Immature natural killer cell (primary cell): ENCODE results near the gene ARHGEF1. TPM values are rescaled to one million over a fixed set of nuclear protein-coding genes. Genes with fewer than 3 reads are reported as not detected.
A peak's percentile ranks its signal among the peaks of the same experiment; 100 is the strongest.

Source experiments
- DNase-seq, 3 donors: peaks; one replicate each; pipeline ENCODE4 v3.0.0; 2022; ENCODE audit warnings: mixed read lengths in 1 of 3
- H3K27ac Mint-ChIP-seq, 6 donors: one replicate each; pipeline ENCODE4 v1.8.0; 2020; ENCODE audit warnings: mixed read lengths in 6 of 6, mild to moderate bottlenecking in 5 of 6, inconsistent platforms in 4 of 6, moderate library complexity in 3 of 6
- H3K27me3 Mint-ChIP-seq, 3 donors: one replicate each; pipeline ENCODE4 v1.8.0; 2020 to 2021; ENCODE audit warnings: low read depth in 3 of 3, mild to moderate bottlenecking in 3 of 3, mixed read lengths in 3 of 3, moderate library complexity in 3 of 3, inconsistent platforms in 1 of 3
- H3K36me3 Mint-ChIP-seq, 3 donors: one replicate each; pipeline ENCODE4 v1.8.0; 2020; ENCODE audit warnings: mixed read lengths in 3 of 3, inconsistent platforms in 2 of 3, mild to moderate bottlenecking in 2 of 3
- H3K4me1 Mint-ChIP-seq, 2 donors: one replicate each; pipeline ENCODE4 v1.8.0; 2020; ENCODE audit warnings: inconsistent platforms in 2 of 2, mild to moderate bottlenecking in 2 of 2, mixed read lengths in 2 of 2, moderate library complexity in 1 of 2
- H3K4me3 Mint-ChIP-seq, 5 donors: one replicate each; pipeline ENCODE4 v1.8.0; 2020; ENCODE audit warnings: mild to moderate bottlenecking in 5 of 5, mixed read lengths in 5 of 5, inconsistent platforms in 3 of 5, moderate library complexity in 3 of 5
- H3K9me3 Mint-ChIP-seq, 6 donors: one replicate each; pipeline ENCODE4 v1.8.0; 2020; ENCODE audit warnings: mild to moderate bottlenecking in 6 of 6, mixed read lengths in 6 of 6, inconsistent platforms in 4 of 6, moderate library complexity in 3 of 6
- polyA plus RNA-seq, 3 donors: library from polyadenylated mRNA; unstranded; fragments of 300-500 nt; fragmentation: Illumina TruSeq; gene quantifications; one replicate each; pipeline ENCODE4 v1.2.3, GENCODE V29; 2021

The ARHGEF1 gene, protein sequence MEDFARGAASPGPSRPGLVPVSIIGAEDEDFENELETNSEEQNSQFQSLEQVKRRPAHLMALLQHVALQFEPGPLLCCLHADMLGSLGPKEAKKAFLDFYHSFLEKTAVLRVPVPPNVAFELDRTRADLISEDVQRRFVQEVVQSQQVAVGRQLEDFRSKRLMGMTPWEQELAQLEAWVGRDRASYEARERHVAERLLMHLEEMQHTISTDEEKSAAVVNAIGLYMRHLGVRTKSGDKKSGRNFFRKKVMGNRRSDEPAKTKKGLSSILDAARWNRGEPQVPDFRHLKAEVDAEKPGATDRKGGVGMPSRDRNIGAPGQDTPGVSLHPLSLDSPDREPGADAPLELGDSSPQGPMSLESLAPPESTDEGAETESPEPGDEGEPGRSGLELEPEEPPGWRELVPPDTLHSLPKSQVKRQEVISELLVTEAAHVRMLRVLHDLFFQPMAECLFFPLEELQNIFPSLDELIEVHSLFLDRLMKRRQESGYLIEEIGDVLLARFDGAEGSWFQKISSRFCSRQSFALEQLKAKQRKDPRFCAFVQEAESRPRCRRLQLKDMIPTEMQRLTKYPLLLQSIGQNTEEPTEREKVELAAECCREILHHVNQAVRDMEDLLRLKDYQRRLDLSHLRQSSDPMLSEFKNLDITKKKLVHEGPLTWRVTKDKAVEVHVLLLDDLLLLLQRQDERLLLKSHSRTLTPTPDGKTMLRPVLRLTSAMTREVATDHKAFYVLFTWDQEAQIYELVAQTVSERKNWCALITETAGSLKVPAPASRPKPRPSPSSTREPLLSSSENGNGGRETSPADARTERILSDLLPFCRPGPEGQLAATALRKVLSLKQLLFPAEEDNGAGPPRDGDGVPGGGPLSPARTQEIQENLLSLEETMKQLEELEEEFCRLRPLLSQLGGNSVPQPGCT
- 100 to 1,000 TPM; 129 to 394 (median 156) TPM for polyA plus RNA-seq

DNA sequence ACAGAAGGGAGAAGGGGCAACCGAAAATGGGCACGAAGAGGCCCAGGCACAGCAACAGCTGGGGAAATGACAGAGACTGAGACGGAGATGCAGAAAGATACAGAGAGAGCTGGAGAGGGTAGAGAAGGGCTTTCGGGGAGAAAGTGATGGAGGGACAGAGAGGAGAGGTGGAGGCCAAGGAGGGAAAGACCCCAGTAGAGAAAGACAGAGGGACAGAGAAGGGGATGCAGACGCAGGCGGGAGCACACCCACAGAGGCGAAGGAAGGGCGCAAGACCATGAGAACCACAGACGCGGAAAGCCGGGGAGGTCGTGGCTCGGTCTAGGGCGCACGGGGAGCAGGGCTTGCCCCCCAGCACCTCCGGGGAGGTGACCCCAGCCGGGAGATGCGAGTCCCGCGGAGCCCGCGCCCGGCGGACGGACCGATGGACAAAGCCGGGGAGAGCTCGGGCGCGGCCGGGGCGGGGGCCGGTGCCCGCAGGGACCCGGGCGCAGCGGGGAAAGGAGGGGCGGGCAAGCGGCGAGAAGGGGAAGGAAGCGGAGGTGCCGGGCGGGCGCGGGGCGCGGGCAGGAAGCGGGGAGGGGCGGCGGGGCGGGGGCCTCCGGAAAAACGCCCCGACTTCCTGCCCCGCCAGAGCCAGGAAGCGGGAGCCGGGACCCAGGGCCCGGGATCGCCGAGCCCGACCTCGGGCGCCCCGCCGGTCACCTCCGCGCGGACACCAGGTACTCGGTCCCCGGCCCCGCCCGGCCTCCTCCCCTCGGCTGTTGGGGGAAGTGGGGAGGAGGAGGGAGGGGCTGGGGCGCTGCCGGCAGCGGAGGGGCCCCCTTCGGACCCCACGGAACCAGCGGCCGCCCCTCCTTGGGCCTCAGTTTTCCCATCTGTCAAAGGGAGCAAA, at the start of gene ARHGEF1:
Gene ARHGEF1 (plus strand): TSS at position 617 of the 895 bp plus-strand sequence. CDS start 4,899 bp downstream, outside the sequence.
- peak within 1 kb of the TSS; percentile 98 to 100 (median 99) for H3K27ac Mint-ChIP-seq
- peaks cover 18 to 31% (median 23%) of the 10 kb centered on the region in 3 donors for H3K27me3 Mint-ChIP-seq
- peaks cover 39 to 72% of the 10 kb centered on the region in 2 donors for H3K4me1 Mint-ChIP-seq
- peak within 1 kb of the TSS; percentile 95 to 99 (median 97) for H3K4me3 Mint-ChIP-seq
- H3K36me3 Mint-ChIP-seq, result peaks cover 3 to 11% (median 8%) of the 10 kb centered on the region in 3 donors
- H3K9me3 Mint-ChIP-seq, result no peaks in the 10 kb centered on the region
- peak; percentile 57 to 65 (median 64) for DNase-seq

GRCh38 chr19:41837981-41838708, 44.8 kb upstream of the ARHGEF1 start:
- H3K27me3 Mint-ChIP-seq, result peaks cover 3 to 12% (median 9%) of the 10 kb centered on the region in 3 donors
- no peak for DNase-seq
- no peak overlapping the region for H3K4me3 Mint-ChIP-seq
- H3K4me1 Mint-ChIP-seq, result no peaks in the 10 kb centered on the region
- no peaks in the 10 kb centered on the region for H3K36me3 Mint-ChIP-seq
- no peaks in the 10 kb centered on the region for H3K9me3 Mint-ChIP-seq
- H3K27ac Mint-ChIP-seq, result no peak overlapping the region

- no peaks in the 10 kb centered on the region for H3K36me3 Mint-ChIP-seq
- no peak overlapping the region for H3K27ac Mint-ChIP-seq
- H3K27me3 Mint-ChIP-seq, result peaks cover 1 to 12% (median 7%) of the 10 kb centered on the region in 3 donors
Observed at GRCh38 chr19:41839211-41839610, 43.8 kb upstream of the ARHGEF1 start.

GRCh38 chr19:41843371-41843770, 39.6 kb upstream of the ARHGEF1 start:
- no peaks in the 10 kb centered on the region for H3K4me1 Mint-ChIP-seq
- no peak for DNase-seq
- no peak overlapping the region for H3K4me3 Mint-ChIP-seq
- peaks cover 2 to 10% (median 4%) of the 10 kb centered on the region in 3 donors for H3K27me3 Mint-ChIP-seq
- no peaks in the 10 kb centered on the region for H3K36me3 Mint-ChIP-seq
- H3K27ac Mint-ChIP-seq, result no peak overlapping the region
- no peaks in the 10 kb centered on the region for H3K9me3 Mint-ChIP-seq

More at GRCh38 chr19:41839211-41839610, 43.8 kb upstream of the ARHGEF1 start:
- no peak for DNase-seq
- H3K4me3 Mint-ChIP-seq, result no peak overlapping the region
- H3K9me3 Mint-ChIP-seq, result no peaks in the 10 kb centered on the region
- no peaks in the 10 kb centered on the region for H3K4me1 Mint-ChIP-seq

- H3K4me1 Mint-ChIP-seq, result no peaks in the 10 kb centered on the region
Observed at GRCh38 chr19:41844601-41845000, 38.4 kb upstream of the ARHGEF1 start, which contains the start of gene LYPD4. Gene LYPD4, minus strand, starts transcription at chr19:41844683. Its CDS starts 5,398 bp downstream, at chr19:41839285.

GRCh38 chr19:41845001-41845050, 38.2 kb upstream of the ARHGEF1 start, which contains the start of gene DMRTC2:
Gene DMRTC2, plus strand, starts transcription at chr19:41845042. Its CDS starts 2,387 bp downstream, at chr19:41847429.
- Mint-ChIP-seq H3K27ac (peak within 1 kb of the TSS in 1 of 6 donors; percentile 34), H3K4me3 (no peak within 1 kb of the TSS), H3K9me3 (no peaks in the 10 kb centered on the region), H3K27me3 (peaks cover 2 to 4% (median 3%) of the 10 kb centered on the region in 3 donors), H3K4me1 (no peaks in the 10 kb centered on the region), H3K36me3 (no peaks in the 10 kb centered on the region)
- no peak for DNase-seq

More at GRCh38 chr19:41844601-41845000, 38.4 kb upstream of the ARHGEF1 start, which contains the start of gene LYPD4:
- H3K27ac Mint-ChIP-seq, result peak within 1 kb of the TSS in 1 of 6 donors; percentile 34
- peaks cover 2 to 4% (median 3%) of the 10 kb centered on the region in 3 donors for H3K27me3 Mint-ChIP-seq
- no peaks in the 10 kb centered on the region for H3K36me3 Mint-ChIP-seq
- no peak for DNase-seq
- H3K9me3 Mint-ChIP-seq, result no peaks in the 10 kb centered on the region
- no peak within 1 kb of the TSS for H3K4me3 Mint-ChIP-seq

GRCh38 chr19:41845051-41845590, 37.9 kb upstream of the ARHGEF1 start:
- no peak overlapping the region for H3K4me3 Mint-ChIP-seq
- H3K27me3 Mint-ChIP-seq, result peaks cover 2 to 4% (median 3%) of the 10 kb centered on the region in 3 donors
- H3K9me3 Mint-ChIP-seq, result no peaks in the 10 kb centered on the region

GRCh38 chr19:41847351-41848105, 35.5 kb upstream of the ARHGEF1 start:
- H3K4me3 Mint-ChIP-seq, result no peak overlapping the region
- H3K27ac Mint-ChIP-seq, result no peak overlapping the region
- no peak for DNase-seq
- H3K27me3 Mint-ChIP-seq, result peaks cover 1 to 4% (median 3%) of the 10 kb centered on the region in 3 donors
- H3K4me1 Mint-ChIP-seq, result no peaks in the 10 kb centered on the region
- no peaks in the 10 kb centered on the region for H3K9me3 Mint-ChIP-seq
- no peaks in the 10 kb centered on the region for H3K36me3 Mint-ChIP-seq

More at GRCh38 chr19:41845051-41845590, 37.9 kb upstream of the ARHGEF1 start:
- no peak for DNase-seq
- Mint-ChIP-seq H3K27ac (no peak overlapping the region), H3K36me3 (no peaks in the 10 kb centered on the region), H3K4me1 (no peaks in the 10 kb centered on the region)

- Mint-ChIP-seq H3K4me3 (no peak overlapping the region), H3K27me3 (peaks cover 1 to 4% (median 3%) of the 10 kb centered on the region in 3 donors), H3K27ac (no peak overlapping the region), H3K36me3 (no peaks in the 10 kb centered on the region), H3K9me3 (no peaks in the 10 kb centered on the region), H3K4me1 (no peaks in the 10 kb centered on the region)
- no peak for DNase-seq
Observed at GRCh38 chr19:41848666-41849065, 34.3 kb upstream of the ARHGEF1 start.

DNA sequence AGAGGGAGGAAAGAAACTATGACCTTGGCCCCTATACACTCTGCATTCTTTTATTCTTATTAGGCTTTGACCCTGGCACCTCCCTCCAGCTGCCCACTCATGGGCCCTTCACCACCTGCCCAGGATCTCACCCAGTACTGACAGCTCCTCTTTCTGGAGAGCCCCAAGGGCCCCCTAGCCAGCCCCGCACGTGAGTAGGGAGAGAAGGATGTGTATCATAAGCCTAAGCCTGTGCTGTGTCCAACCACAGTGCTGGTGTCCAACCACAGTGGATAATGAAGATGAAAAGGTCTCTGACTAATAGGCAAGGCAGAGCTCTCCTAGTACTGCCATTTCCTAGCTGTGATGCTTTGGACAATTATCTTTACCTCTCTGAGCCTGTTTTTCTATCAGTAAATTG, 33.9 kb upstream of the ARHGEF1 start:
- peaks cover 1 to 4% (median 3%) of the 10 kb centered on the region in 3 donors for H3K27me3 Mint-ChIP-seq
- DNase-seq, result no peak
- no peak overlapping the region for H3K27ac Mint-ChIP-seq
- no peak overlapping the region for H3K4me3 Mint-ChIP-seq
- no peaks in the 10 kb centered on the region for H3K36me3 Mint-ChIP-seq
- no peaks in the 10 kb centered on the region for H3K9me3 Mint-ChIP-seq
- no peaks in the 10 kb centered on the region for H3K4me1 Mint-ChIP-seq

- Mint-ChIP-seq H3K4me1 (no peaks in the 10 kb centered on the region), H3K27ac (no peak overlapping the region), H3K36me3 (no peaks in the 10 kb centered on the region), H3K9me3 (no peaks in the 10 kb centered on the region), H3K4me3 (no peak overlapping the region), H3K27me3 (peaks cover 1 to 6% (median 6%) of the 10 kb centered on the region in 3 donors)
- DNase-seq, result no peak
Observed at GRCh38 chr19:41850381-41850780, 32.6 kb upstream of the ARHGEF1 start.

DNA sequence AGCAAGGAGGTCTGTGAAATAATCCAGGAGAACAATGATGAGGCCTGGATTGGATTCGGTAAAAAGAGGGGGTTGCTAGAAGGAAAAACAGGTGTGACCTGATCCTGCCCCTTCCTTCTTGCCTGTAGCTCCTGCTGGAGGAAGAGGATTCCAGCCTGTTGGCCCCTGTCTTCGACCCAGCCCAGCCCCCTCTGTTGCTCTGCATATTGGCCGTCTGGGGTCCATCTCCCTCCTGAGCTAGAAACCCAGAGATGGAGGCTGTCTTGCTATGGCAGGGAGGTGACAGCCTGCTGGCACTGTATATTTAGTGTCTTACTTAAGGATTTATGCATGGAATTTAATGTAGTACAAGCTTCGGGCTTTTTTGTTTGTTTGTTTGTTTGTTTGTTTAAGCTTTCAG, 31.5 kb upstream of the ARHGEF1 start:
- DNase-seq, result no peak
- H3K4me1 Mint-ChIP-seq, result no peaks in the 10 kb centered on the region

More for the DNA sequence above, 31.5 kb upstream of the ARHGEF1 start:
- Mint-ChIP-seq H3K27me3 (peaks cover 1 to 4% (median 3%) of the 10 kb centered on the region in 3 donors), H3K27ac (no peak overlapping the region), H3K36me3 (no peaks in the 10 kb centered on the region), H3K9me3 (no peaks in the 10 kb centered on the region), H3K4me3 (no peak overlapping the region)
